NCI-H2227 (cell line): ENCODE results near the gene SLC22A5.
"Not testable (repeated sequence)": the region's sequence is repeated elsewhere in the genome, so short reads cannot be mapped to it uniquely, and the experiment has no call there.

Source experiments
- DNase-seq: peaks from one replicate; lab custom pipeline; 2025; ENCODE audit not compliant: unreplicated experiment; lab: John Stamatoyannopoulos, UW

SLC22A5 gene

GRCh38 chr5:132411304-132412013 is 41.9 kb downstream of the SLC22A5 start:
- DNase-seq: no peak

DNA sequence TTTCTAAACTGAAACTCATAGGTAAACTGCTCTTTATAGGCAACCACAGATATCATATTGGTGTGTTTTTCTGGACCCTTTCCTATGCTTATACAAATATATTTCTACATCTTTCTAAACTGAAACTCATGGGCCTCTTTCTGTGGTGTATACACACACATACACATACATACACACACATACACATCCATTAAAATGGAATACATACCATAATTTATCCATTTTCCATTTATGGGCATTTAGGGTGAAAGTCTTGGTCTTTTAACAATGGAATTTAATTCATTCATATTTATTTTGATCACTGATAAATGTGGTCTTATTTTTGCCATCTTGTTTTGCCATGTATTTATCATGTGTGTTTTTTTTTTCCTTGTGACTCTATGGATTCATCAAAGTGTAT is 44.1 kb downstream of the SLC22A5 start:
- DNase-seq: no peak

GRCh38 chr5:132414634-132415378 is 45.3 kb downstream of the SLC22A5 start:
- DNase-seq: no peak

DNA sequence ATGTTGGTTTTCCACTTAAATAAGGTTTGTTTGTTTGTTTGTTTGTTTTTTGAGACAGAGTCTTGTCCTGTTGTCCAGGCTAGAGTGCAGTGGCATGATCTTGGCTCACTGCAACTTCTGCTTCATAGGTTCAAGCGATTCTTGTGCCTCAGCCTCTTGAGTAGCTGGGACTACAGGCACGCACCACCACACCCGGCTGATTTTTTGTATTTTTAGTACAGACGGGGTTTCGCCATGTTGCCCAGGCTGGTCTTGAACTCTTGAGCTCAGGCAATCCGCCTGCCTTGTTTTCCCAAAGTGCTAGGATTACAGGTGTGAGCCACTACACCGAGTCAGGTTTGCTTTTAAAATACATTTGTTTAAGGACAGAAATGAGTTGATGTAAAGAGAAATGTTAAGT is 46.0 kb downstream of the SLC22A5 start:
- DNase-seq: not testable (repeated sequence)

GRCh38 chr5:132416306-132417009 is 46.9 kb downstream of the SLC22A5 start:
- no peak for DNase-seq

DNA sequence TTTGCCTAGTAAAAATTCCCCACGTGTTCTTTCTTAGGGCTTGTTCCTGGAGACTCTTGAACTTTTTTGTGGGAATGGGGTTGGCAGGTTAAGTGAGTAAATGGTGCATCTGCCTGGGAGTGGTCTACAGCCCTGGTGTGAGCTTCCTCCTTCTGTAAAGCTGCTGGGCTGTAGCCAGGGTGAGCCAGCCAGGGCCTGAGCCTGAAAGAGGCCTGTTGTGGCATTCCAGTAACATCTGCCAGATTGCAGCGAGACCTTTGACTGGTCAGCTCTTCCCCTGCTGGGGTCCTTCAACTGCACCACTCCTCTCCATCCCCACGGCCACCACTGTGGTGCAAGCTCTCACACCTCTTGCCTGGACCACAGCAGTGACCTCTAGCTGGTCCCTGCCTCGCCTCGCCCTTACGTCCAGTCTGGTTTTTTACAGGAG is 47.5 kb downstream of the SLC22A5 start:
- DNase-seq: peak; percentile 30

GRCh38 chr5:132417461-132417860 is 48.0 kb downstream of the SLC22A5 start:
- no peak for DNase-seq

- no peak for DNase-seq
These were observed 48.5 kb downstream of the SLC22A5 start for GRCh38 chr5:132417889-132418485.

DNA sequence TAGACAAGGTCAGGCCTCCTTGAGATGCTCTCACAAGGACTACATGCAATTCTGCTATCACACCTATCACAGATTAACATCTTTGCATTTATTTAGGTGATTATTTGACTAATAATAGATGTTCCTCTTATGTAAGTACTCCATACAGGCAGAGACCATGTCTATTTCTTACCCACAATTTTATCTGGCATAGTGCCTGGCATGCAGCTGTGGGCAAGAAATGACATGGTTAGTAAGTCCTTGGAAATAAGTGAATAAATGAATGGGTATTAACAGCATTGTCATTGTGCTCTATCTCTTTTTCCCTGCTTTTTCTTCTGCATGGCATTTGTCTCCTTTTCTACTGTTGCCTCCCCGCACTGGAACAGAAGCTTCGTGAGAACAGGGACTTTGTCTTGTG is 49.4 kb downstream of the SLC22A5 start:
- no peak for DNase-seq

GRCh38 chr5:132419502-132420468 is 50.3 kb downstream of the SLC22A5 start:
- DNase-seq: peak; percentile 75

GRCh38 chr5:132420706-132421272 is 51.3 kb downstream of the SLC22A5 start:
- no peak for DNase-seq

- DNase-seq: no peak
These were observed 52.0 kb downstream of the SLC22A5 start for GRCh38 chr5:132421462-132421861.

DNA sequence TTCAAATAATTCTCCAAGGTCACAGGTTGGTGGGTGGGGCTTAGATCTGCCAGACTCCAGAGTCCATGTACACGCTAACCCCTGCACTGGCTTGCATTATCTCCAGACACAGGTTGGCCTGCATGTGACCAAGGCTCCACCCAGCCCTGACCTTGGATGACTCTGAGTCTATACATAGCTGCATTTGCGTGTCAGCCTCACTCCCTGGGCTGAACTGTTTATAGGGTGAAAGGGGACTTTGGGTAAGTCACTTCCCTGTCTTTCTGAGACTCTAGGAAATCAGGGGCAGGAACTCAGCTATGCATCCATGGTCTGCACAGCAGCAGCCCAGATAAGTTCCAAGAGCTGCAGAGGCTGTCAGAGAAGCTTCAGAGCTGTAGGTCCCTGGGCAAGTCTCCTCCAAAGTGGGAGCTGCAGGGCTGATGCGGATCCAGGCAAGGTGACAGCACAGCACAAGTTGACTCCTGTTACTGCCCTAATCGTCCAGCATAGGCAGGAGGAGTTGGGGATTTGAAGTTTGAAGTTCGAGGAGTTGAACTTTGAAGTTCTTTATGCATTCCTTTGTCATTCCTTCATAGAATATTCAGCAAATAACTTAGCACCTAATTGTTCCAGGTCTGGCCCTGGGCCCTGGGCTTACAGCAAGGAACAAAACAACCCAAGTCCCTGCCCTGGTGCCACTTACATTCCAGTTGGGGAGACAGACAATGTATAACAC is 53.4 kb downstream of the SLC22A5 start:
- no peak for DNase-seq

DNA sequence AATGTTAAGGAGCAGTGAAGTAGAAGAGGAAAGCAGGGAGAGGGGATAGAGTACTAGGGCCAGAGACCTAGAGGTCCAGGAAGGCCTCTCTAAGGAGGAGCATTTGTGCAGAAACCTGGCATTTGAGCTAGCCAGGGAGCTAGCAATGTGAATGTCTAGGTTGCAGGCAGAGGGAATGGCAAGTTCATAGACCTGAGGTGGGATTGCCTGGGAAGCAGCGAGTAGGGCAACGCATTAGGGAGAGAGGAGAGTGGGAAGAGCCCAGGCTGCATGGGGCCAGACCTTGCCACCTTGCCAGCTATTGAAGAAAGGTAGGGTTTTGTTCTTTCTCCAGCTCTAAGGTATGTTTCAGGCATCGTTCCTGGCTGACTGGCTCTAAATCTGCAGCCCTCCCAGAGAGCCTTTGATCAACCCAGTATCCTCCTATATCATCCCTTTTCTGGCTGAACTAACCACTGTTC is 54.0 kb downstream of the SLC22A5 start:
- DNase-seq: no peak

DNA sequence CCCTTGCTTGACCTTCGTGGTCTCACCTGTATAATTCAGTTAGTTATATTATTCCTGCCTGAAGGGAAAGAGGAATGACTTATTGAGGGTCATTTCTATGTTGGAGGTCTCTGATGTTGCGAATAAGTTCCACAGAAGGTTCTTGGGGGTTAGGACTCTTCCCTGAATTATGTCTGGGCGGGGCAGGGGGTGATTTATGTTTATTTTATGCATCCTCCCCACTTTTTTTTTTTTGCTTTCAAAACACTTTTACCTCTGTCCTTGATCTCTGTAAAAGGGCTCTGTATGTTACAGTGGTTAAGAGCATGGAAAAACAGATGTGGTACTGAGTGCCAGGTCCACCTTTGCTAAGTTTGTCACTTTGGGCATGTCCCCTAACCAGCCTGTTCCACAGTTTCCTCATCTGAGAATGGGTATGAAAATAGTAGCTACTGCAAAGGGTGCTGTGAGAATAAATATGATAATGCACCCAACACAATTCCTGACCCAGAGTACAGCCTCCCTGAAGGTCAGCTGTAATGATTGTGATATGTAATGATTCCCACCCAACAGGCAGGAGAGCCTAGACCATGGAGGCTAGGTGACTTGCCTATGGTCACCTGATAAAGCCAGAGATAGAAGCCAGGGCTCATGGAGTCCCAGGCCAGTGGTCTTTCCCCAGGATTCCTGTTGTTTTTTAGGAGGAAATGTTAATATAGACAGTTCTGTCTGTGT is 54.8 kb downstream of the SLC22A5 start:
- DNase-seq: no peak

- no peak for DNase-seq
These were observed 55.8 kb downstream of the SLC22A5 start for GRCh38 chr5:132425009-132425937.

- DNase-seq: no peak
These were observed 56.5 kb downstream of the SLC22A5 start for GRCh38 chr5:132425975-132426524.
